Glutamatergic neuron (in vitro differentiated cells): ENCODE results near the gene TTC27. TPM values are rescaled to one million over a fixed set of nuclear protein-coding genes. Genes with fewer than 3 reads are reported as not detected.

ENCODE experiments used
- DNase-seq: peaks from one replicate; pipeline ENCODE4 v3.0.0; 2022
- H3K27ac Mint-ChIP-seq: one replicate; pipeline ENCODE4 v1.8.0; 2020; ENCODE audit warnings: mild to moderate bottlenecking, mixed read lengths, inconsistent platforms; ENCODE audit not compliant: unreplicated experiment
- H3K27me3 Mint-ChIP-seq: one replicate; pipeline ENCODE4 v1.8.0; 2020; ENCODE audit warnings: mild to moderate bottlenecking, moderate library complexity, mixed read lengths, inconsistent platforms; ENCODE audit not compliant: unreplicated experiment
- H3K36me3 Mint-ChIP-seq: one replicate; pipeline ENCODE4 v1.8.0; 2020; ENCODE audit warnings: mild to moderate bottlenecking, mixed read lengths, inconsistent platforms; ENCODE audit not compliant: unreplicated experiment
- H3K4me1 Mint-ChIP-seq: one replicate; pipeline ENCODE4 v1.8.0; 2020; ENCODE audit warnings: mild to moderate bottlenecking, low read depth, mixed read lengths, inconsistent platforms; ENCODE audit not compliant: unreplicated experiment
- H3K4me3 Mint-ChIP-seq: one replicate; pipeline ENCODE4 v1.8.0; 2020; ENCODE audit warnings: mild to moderate bottlenecking, mixed read lengths, inconsistent platforms; ENCODE audit not compliant: unreplicated experiment
- H3K9me3 Mint-ChIP-seq: one replicate; pipeline ENCODE4 v1.8.0; 2020; ENCODE audit warnings: mild to moderate bottlenecking, moderate library complexity, mixed read lengths, inconsistent platforms; ENCODE audit not compliant: unreplicated experiment
- total RNA-seq: library from RNA; stranded (reverse); fragmentation: NEBNext Ultra II Directional; extraction: Animal tissue kit (Norgen Biotek cat#: 25700); gene quantifications from one replicate; pipeline ENCODE4 v1.2.1, GENCODE V29; 2021; ENCODE audit not compliant: unreplicated experiment
- TF ChIP-seq, protein P1 (sequence below): fragments of 200-600 bp; sonication (generic); IDR thresholded peaks from one replicate; pipeline ENCODE4 v1.5.0; 2021; ENCODE audit not compliant: partially characterized antibody, unreplicated experiment

Gene TTC27
- total RNA-seq, 1 donor from 2014 or later: 8.3 TPM

DNA sequence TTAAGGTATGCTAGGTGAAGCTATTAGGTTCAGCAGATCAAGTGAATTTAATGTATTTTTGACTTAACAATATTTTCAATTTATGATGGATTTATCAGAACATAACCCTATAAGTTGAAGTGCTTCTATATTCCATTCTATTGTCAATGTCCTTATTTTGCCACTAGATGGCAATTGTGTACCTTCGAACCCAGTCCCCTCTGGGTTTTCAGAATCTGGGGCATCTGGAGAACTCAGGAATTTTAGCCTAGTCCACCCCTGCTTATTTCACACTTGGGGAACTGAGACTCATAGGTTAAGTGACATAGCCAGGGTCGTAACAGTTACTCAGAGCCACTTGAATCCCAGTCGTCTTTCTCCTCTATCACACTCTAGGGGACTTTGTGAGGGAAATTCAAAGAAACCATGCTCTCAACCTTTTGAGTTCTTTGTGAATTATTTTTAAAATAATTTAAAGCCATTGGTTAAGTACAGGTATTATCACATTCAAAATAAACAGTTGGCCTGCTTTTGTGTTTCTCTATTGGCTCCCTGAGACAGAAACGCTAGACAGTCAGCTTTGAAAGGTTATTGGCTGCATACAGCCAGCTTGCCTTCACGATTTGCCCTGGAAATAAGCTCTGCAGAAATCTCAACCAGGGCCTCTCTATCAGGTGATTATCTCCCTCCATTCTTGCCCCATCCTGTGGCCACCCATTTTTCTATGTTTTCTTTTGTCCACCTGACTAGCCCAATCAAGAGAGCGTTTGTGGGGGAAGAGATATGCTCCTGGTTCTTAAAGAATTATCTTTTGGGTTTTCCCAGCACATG, 145.0 kb downstream of the TTC27 start:
- H3K4me3 Mint-ChIP-seq: no peak overlapping the region
- no peak for DNase-seq

GRCh38 chr2:32773448-32773808, 145.6 kb downstream of the TTC27 start:
- Mint-ChIP-seq H3K27me3 (no peaks in the 10 kb centered on the region), H3K27ac (no peak overlapping the region), H3K36me3 (no peaks in the 10 kb centered on the region), H3K9me3 (no peaks in the 10 kb centered on the region), H3K4me1 (peaks cover 1% of the 10 kb centered on the region), H3K4me3 (no peak overlapping the region)
- TF ChIP-seq, protein P1, sequence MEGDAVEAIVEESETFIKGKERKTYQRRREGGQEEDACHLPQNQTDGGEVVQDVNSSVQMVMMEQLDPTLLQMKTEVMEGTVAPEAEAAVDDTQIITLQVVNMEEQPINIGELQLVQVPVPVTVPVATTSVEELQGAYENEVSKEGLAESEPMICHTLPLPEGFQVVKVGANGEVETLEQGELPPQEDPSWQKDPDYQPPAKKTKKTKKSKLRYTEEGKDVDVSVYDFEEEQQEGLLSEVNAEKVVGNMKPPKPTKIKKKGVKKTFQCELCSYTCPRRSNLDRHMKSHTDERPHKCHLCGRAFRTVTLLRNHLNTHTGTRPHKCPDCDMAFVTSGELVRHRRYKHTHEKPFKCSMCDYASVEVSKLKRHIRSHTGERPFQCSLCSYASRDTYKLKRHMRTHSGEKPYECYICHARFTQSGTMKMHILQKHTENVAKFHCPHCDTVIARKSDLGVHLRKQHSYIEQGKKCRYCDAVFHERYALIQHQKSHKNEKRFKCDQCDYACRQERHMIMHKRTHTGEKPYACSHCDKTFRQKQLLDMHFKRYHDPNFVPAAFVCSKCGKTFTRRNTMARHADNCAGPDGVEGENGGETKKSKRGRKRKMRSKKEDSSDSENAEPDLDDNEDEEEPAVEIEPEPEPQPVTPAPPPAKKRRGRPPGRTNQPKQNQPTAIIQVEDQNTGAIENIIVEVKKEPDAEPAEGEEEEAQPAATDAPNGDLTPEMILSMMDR: no peak
- DNase-seq: no peak

More for the DNA sequence above, 145.0 kb downstream of the TTC27 start:
- Mint-ChIP-seq H3K9me3 (no peaks in the 10 kb centered on the region), H3K36me3 (no peaks in the 10 kb centered on the region), H3K27me3 (no peaks in the 10 kb centered on the region), H3K4me1 (peaks cover 1% of the 10 kb centered on the region), H3K27ac (no peak overlapping the region)
- TF ChIP-seq, protein P1: peak; percentile 84

DNA sequence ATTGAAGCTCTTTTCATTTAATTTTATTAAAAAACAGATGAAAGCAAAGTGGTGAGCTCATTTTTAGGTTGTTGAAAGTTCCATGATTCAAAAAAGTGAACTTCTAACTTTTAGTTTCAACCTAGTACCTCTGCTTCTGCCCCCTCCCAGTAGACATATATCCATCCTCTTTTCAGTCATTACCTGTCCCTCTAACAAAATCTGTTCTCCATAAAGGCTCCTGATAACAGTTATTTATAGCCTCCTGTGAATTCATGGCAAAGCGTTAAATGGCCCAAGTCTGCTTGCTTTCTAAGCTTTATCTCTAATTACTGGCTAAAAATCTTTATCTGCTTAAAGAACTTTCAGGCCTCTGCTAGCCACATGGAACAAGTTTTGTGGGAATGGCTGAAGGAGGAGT, 148.1 kb downstream of the TTC27 start:
- Mint-ChIP-seq H3K4me1 (peaks cover 1% of the 10 kb centered on the region), H3K27me3 (no peaks in the 10 kb centered on the region), H3K36me3 (no peaks in the 10 kb centered on the region), H3K4me3 (no peak overlapping the region), H3K9me3 (no peaks in the 10 kb centered on the region), H3K27ac (no peak overlapping the region)
- TF ChIP-seq, protein P1: no peak
- no peak for DNase-seq

GRCh38 chr2:32777714-32778113, 149.9 kb downstream of the TTC27 start:
- Mint-ChIP-seq H3K27ac (no peak overlapping the region), H3K4me1 (peaks cover 1% of the 10 kb centered on the region), H3K4me3 (no peak overlapping the region), H3K9me3 (no peaks in the 10 kb centered on the region), H3K27me3 (peaks cover 2% of the 10 kb centered on the region), H3K36me3 (no peaks in the 10 kb centered on the region)
- no peak for DNase-seq
- TF ChIP-seq, protein P1: no peak

GRCh38 chr2:32780961-32781360, 153.1 kb downstream of the TTC27 start:
- Mint-ChIP-seq H3K27me3 (peaks cover 2% of the 10 kb centered on the region), H3K4me1 (peaks cover 5% of the 10 kb centered on the region), H3K36me3 (no peaks in the 10 kb centered on the region), H3K4me3 (no peak overlapping the region), H3K27ac (no peak overlapping the region), H3K9me3 (no peaks in the 10 kb centered on the region)
- TF ChIP-seq, protein P1: no peak
- no peak for DNase-seq
